GM12874 (cell line): ENCODE results near the gene IDH2.

Source experiments
- TF ChIP-seq, protein P1 (sequence below): IDR thresholded peaks from 2 replicates; pipeline ENCODE4 v1.5.1; 2011; ENCODE audit warnings: low read depth, mild to moderate bottlenecking, control low read depth, low read length, moderate library complexity; ENCODE audit not compliant: insufficient read depth

IDH2 gene

GRCh38 chr15:90124507-90124906 lies 22.2 kb upstream of the IDH2 start:
- TF ChIP-seq, protein P1, sequence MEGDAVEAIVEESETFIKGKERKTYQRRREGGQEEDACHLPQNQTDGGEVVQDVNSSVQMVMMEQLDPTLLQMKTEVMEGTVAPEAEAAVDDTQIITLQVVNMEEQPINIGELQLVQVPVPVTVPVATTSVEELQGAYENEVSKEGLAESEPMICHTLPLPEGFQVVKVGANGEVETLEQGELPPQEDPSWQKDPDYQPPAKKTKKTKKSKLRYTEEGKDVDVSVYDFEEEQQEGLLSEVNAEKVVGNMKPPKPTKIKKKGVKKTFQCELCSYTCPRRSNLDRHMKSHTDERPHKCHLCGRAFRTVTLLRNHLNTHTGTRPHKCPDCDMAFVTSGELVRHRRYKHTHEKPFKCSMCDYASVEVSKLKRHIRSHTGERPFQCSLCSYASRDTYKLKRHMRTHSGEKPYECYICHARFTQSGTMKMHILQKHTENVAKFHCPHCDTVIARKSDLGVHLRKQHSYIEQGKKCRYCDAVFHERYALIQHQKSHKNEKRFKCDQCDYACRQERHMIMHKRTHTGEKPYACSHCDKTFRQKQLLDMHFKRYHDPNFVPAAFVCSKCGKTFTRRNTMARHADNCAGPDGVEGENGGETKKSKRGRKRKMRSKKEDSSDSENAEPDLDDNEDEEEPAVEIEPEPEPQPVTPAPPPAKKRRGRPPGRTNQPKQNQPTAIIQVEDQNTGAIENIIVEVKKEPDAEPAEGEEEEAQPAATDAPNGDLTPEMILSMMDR, result no peak

GRCh38 chr15:90121086-90121485 lies 18.8 kb upstream of the IDH2 start:
- TF ChIP-seq, protein P1, result no peak

GRCh38 chr15:90119367-90119766 lies 17.1 kb upstream of the IDH2 start:
- TF ChIP-seq, protein P1, result no peak

- TF ChIP-seq, protein P1, result no peak
Measured at GRCh38 chr15:90115783-90116182, 13.5 kb upstream of the IDH2 start.

- TF ChIP-seq, protein P1, result no peak
Measured at GRCh38 chr15:90114451-90114901, 12.2 kb upstream of the IDH2 start.

GRCh38 chr15:90113166-90113565 lies 10.9 kb upstream of the IDH2 start:
- TF ChIP-seq, protein P1, result no peak

DNA sequence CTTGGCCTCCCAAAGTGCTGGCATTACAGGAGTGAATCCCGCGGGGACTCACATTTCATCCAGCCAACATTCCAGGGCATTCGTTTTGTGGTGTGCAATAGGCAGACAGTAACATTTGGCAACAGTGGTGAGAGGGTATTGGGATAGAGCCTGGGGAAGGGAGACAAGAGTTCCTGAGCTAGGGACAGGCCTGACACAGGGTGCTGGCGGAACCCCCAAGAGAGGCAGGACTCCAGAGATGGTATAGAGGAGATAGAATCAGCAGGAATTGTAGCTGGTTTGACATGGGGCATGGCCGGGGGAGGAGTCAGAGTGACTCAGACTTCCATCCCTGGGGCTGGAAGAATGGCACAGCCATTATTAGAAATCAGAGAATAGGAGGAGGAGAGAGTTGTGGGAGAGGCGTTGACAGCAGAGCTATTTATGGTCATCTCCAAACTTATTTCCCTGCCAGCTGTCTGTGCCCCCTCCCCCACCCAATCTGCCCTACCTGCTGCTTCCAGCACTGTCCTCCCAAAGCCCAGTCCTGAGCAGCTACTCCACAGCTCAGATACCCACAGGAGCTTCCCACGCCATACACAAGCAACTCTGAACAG lies 4.4 kb upstream of the IDH2 start:
- TF ChIP-seq, protein P1, result no peak
